CD4-positive, alpha-beta T cell treated with Interferon gamma for 1 hour (primary cell): ENCODE results near the gene GPBAR1.
A peak's percentile ranks its signal among the peaks of the same experiment; 100 is the strongest.

Experiments
- DNase-seq: peaks from one replicate; pipeline ENCODE4 v3.0.0-alpha.2; 2020

GPBAR1 gene

DNA sequence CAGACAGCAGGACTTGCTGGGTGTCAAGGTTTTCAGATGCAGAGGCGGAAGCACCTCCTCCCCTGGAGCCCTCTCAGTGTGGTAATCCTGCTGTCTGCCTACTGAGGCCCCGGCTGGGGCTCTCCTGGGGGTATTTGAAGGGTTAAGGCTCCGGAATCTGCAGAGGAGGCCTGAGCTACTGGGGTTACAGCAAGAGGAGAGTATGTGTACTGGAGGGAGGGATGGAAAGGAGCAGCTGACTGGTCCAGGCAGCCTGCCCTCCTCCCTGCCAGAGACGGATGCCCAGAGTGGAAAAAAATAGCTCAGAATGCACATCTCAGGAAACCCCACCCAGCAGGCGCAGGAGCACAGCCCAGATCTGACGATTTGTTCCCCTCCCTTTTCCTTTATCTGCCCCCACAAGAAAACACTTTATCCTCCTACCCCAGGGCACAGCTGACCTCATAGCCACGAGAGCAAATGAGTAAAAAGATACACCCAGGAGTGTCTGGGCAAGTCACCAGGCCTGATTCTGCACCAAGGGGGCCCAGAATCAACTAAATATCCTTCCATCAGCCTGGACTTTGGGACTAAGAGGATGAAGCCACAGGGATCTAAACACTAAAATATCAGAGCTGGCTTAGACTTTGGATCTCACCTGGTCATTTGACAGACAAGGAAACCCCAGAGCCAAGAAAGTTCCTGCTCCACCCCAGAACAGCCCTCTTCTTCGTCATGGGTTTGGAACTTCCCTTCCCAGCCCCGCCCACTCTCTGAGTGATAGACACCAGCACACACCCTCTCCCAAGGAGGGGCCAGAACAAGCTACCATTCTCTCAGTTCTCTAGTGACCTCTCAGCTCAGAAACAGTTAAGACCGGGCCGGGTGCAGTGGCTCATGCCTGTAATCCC lies 26.0 kb downstream of the GPBAR1 start:
- peak; percentile 91 for DNase-seq

DNA sequence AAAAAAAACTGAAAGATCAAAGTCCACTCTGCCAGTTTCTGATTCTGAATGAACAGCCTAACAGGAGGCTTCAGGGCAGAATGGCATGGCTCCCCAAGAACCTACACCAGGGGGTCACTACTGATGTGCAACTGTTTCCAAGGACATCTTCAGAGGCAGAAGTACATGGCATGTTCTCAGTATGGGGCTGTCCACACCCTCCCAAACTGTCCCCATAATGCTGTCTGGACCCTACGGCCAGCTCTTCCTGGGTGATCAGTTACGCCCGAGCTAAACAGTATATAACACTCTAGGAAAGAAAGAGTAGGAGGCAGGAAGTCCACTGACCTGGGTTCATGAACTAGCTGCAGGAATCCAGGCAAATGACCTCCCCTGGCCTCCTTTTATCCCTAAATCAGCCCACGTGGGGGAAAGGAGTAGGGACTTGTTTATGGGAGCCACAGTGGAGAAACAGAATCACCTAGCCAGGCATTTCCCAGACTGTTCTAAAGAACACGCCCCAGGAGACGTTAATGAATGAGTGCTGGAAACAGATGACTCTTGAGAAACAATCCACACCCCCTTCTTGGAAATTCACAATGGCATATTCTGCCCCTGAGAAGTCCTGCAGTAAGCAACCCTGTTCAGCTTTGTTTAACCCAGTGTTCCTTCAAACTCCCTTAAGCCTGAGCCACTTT lies 29.0 kb downstream of the GPBAR1 start:
- DNase-seq, result no peak

DNA sequence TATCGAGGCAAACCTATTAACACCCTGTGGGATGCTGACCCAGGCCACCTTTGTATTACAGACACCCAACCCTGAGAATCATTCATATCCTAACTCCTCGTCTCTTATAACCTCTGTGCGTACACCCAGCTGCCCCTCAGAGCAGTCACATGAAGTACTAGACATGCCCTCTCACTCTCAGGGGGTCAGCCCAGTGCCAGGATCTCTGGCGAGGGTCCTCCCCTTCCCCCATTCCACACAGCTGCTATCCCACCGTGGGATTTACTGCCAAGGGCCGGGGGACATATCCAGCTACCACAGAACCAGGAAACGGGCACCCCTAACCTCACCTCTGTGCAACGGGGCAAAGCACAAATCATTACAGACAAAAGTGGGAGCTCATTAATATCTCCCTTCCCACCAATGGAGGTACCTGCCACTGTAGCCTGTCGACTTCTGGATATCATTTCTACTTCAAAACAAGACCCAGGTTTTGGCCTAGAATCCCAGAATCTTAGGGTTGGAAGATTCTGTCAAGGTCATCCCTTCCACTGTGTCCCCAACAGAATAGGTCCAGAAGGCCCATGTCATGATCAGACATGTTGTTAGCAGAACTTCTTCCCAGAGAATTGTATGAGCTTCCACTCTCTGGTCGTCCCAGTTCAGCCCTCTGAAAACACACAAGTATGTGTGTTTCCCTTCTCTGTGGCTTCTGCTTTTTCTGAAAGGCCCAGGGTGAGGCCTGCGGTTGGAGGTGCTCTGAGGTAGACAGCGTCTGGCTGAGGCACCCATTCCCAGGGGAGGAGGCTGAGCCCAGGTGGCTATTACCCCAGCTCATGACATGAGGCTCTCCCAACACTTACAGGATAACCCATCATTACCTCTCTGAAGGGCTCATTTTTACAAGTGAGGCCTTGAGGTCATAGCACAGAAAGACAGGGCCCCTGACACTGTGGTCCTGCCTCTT lies 29.8 kb downstream of the GPBAR1 start:
- DNase-seq, result peak; percentile 86

DNA sequence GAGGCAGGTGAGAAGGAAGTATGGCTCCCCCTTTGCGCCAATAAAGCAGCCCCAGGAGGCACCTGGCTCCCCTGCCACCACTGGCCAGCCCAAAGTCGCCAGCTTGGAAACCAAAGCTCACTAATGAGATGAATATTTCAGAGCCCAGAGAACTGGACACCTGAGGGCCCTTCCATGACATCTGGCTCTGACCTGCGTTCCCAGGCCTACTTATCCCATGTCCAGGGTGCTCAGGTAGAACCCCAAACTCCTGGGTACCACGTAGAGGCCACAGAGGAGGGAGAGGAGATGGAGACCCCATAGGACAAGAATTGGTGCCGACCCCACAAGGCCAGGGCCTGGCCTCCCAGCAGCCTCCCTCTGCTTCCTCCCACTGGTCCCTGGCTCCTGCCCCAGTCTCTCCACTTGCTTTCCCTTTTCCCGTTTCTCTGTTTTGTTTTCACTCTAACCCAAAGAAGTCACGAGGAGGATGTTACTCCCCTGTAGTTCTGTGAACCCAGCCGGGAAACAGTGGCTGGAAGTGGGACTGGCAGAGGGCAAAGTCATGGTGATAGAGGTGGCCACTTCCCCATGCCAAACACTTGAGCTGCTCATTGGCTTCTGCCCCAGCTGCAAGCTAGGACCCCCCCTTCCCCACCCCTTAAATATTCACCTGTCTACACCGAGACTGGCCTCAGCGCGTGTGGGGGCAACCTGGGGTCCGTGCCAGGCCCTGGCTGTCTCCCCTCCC lies 30.7 kb downstream of the GPBAR1 start:
- DNase-seq, result peak; percentile 34

DNA sequence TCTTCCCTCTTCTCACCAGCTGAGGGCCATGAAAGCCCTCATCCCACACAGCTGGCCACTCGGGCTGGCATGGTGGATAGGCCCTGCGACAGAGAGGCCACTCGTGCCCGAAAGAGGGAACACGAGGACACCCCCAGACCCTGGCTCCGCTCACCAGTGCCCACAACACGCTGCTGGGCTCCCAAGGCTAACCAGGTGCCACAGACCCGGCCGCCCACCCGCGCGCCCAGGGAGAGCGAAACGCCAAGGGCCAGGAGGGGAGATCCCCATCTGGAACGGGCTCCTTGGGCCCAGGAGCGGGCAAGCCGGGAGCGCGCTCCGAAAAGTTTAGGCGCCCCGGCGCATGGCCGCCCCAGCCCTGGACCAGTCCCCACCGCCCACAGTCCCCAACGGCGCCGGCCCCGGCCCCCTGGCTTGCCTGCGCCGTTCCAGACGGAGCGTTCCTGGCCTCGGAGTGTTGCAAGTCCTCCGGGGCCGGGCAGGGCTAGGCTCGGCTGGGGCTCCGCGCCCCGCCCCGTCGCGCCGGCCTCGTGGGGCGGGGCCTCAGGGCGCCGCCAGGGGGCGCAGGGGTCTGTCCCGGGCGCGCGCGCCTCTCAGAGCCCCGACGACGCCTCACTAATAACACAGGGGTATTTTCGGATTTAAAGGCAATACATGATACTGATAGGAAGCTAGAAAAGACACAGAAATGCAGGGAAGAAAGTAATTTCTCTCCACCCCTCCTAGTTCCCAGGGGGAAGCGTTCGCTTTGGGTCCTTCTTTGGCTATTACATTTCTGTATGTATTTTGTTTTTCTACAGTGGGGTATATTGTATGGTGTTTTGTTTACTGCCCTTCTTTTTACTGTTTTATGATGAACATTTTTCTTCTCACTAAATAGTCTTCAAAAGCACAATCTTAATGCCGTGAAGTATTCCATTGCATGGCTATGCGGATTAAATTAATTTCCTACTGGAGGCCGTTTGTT lies 31.5 kb downstream of the GPBAR1 start, which contains the start of gene TMBIM1:
Gene TMBIM1, minus strand, starts transcription at position 456 of the 967 bp plus-strand sequence. CDS start 10,362 bp downstream, outside the sequence.
- peak; percentile 82 for DNase-seq

DNA sequence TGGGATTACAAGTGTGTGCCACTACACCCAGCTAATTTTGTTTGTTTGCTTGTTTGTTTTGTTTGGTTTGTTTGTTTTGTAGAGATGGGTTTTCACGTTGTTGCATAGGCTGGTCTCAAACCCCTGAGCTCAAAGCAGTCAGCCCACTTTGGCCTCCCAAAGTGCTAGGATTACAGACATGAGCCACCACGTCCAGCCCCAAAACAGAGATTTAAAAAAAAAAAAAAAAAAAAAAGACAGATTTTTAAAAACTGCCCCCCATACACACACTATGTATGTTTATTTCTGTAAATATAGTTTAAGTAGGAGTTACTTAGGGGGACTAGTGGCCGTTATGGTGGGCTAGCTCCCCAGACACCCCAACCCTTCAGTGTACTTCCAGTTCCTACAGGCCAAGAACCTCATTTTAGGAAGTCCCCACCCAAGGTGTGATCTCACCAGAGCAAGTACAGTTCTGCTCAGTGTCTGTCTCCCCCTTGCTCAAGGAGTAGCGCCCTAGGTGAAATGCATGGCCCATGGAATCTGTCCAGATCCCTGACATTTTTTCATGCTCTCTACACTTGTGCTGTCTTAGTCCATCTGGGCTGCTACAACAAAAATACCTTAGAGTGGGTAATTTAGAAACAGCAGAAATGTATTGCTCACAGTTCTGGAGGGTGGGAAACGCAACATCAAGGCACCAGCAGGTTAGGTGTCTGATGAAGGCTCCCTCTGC lies 33.1 kb downstream of the GPBAR1 start:
- no peak for DNase-seq

DNA sequence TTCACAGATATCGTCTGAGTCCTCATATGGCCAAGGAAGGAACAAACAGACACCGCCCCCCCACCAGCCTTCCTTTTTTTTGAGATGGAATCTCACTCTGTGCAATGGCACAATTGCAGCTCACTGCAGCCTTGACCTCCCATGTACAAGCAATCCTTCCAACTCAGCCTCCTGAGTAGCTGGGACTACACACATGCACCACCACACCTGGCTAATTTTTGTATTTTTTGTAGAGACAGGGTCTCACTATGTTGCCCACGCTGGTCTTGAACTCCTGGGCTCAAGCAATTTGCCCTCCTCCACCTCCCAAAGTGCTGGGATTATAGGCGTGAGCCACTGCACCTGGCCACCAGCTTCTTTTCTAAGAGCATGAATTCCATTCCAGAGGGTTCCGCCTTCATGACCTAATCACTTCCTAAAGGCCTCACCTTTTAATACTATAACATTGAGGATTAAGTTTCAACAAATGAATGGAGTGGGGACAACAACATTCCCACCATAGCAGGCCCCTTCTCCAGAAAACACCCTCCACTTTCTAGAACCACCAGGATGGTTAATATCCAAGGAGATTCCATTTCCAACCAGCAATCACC lies 33.7 kb downstream of the GPBAR1 start:
- DNase-seq, result no peak

DNA sequence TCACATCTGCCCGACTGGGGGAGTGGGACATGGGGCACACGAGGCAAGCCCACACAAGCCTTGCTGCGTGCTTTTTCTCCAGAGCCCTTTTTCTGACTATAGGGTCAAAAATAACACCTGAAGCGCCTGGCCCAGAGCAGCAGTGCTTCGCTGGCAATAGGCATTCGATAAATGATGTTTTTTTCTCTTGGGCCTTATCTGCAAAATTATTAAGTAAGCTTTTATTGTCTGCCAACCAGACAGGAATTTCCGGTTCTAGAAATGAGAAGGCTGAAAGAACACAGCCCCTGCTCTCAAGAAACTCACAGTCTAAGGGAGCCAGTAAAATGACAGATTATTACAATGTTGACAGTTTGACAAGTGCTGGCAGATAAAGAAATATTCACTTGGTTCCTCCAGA lies 34.2 kb downstream of the GPBAR1 start:
- DNase-seq, result no peak

DNA sequence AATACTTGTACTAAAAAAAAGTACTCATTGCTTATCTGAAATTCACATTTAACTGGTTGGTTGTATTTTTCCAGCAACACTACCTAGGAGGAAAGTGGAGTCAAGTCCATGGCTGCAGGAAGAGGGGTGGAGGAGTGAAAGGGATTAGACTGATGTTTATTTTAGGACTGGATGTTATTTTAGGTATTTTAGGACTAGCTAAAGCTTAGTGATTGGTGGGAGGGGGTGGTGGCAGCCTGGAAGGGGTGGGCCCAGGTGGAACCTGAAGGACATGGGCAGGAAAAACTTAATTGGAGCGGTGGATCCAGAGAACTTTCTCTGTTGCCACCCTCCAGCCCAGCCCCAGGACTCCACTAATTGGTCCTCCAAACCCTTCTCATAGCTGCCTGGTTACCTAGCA lies 35.4 kb downstream of the GPBAR1 start:
- DNase-seq, result no peak

DNA sequence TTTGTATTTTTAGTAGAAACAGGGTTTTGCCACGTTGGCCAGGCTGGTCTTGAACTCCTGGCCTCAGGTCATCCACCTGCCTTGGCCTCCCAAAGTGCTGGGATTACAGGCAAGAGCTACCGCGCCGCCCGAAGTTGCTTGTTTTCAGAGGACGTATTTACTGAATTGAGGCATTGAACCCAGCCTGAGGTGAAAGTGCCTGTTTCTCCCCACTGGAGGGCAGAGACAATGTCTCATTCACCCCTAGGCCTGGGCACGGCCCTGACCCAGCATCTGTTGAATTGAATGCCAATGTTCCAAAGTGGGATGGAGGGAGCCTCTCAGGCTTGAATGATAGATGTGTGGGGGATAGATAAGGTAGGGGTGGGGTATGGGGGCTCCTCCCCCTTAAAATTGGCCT lies 36.0 kb downstream of the GPBAR1 start:
- no peak for DNase-seq

DNA sequence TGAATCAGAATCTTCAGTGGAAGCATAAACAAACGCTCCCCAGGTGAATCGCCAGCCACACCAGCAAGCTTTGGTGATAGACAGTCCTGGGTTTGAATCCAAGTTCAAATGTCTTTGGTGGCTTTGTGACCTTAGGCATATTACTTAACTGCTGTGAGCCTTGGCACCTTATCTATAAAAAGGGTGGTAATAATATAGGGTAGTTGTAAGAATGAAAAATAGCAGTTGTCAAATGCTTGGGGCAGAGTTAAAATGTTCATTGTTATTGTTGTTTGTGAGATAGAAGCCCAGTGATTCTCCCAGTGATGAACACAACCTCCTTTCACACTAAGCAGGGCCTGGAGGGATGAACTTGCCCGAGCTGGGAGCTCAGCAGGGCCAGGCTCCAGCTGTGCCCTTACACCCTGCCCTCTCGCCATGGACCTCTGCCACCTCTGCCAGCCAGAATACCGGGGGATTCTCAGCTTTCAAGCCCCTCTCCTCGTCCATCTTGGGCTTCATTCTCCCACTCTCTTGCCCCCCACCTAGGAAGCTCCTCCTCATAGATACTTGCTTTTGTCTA lies 37.6 kb downstream of the GPBAR1 start:
- DNase-seq, result no peak

DNA sequence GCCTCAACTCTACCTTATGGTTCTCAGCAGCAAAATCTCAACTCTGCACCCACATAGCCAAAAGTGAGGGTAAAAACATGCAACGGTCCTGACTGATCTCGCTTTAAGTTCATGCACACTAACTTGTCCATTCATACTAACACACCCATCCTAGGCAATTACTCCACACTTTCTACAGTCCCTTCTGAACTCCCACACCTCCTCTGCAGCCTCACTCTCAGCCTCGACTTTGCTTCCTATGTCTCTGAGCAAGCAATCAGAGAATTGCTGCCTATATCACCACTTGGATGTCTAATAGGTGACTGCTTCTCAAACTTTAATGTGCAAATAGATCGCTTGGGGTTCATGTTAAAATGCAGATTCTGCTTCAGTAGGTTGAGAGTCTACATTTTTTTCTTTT lies 39.3 kb downstream of the GPBAR1 start:
- DNase-seq, result no peak

DNA sequence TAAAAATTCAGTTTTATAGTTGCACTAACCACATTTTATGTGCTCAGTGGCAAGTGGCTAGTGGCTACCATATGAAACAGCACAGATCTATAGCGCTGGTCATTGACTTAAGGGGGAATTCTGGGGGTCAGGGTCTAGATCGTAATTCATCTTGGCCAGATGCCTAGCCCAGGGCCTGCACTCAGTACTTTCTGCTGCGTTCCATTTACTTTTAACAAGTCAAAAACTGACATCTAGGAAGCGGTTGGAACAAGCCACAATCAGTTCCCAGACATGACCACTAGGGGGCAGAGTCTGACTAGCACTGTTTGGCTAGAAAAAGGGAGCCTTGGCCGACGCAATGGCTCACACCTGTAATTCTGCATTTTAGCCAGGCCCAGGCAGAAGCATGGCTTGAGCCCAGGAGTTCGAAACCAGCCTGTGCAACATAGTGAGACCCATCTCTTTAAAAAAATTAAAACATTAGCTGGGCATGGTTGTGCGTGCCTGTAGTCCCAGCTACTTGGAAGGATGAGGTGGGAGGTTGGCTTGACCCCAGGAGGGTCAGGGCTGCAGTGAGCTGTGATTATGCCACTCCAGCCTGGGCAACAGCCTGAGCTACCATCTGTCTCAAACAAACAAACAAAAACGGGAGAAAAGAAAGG lies 40.5 kb downstream of the GPBAR1 start:
- peak; percentile 83 for DNase-seq

DNA sequence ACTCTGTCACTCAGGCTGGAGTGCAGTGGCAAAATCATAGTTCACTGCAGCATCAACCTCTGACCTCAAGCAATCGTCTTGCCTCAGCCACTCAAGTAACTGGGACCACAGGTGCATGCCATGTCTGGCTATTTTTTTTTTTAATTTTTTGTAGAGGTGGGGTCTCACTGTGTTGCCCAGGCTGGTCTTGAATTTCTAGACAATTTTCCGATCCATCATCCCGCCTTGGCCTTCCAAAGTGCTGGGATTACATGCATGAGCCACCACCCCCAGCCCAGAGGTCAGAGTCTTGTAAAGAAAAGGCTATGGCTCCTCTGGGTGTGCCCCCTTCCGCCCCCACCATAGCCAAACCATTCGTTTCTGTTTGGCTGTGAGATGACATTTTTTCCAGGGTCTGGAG lies 44.6 kb downstream of the GPBAR1 start:
- DNase-seq, result no peak

DNA sequence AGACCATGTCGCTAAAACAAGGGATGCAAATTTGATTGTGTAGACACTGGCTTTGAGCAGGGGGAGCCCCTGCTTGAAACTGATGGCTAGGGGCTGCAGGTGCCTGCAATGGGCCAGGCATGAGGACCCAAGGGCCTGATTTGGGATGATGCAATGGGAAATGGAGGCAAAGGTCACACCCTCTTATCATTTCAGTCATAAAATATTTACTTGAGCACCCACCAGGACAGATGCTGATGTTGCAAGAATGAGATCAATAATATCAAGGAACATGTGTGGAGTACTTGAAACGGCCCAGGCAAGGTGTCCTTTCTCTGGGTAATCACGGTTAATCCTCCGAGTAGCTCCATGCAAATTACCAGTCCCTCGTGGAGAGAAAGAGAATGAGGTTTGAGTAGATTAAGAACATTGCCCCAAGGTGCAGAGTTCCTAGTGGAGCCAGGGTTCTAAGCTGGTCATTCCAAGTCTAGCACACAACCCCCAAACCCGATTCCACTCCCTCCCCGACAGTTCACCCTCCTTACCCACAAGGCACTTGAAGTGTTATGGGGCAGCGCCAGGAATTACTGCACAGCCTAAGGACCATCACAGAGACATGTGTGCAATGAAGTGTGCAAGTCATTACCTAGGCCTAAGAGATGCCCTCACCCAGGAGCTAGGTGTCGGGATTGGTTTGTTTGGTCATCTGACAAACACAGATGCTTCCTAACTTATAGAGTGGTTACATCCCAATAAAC lies 45.5 kb downstream of the GPBAR1 start:
- DNase-seq, result no peak

DNA sequence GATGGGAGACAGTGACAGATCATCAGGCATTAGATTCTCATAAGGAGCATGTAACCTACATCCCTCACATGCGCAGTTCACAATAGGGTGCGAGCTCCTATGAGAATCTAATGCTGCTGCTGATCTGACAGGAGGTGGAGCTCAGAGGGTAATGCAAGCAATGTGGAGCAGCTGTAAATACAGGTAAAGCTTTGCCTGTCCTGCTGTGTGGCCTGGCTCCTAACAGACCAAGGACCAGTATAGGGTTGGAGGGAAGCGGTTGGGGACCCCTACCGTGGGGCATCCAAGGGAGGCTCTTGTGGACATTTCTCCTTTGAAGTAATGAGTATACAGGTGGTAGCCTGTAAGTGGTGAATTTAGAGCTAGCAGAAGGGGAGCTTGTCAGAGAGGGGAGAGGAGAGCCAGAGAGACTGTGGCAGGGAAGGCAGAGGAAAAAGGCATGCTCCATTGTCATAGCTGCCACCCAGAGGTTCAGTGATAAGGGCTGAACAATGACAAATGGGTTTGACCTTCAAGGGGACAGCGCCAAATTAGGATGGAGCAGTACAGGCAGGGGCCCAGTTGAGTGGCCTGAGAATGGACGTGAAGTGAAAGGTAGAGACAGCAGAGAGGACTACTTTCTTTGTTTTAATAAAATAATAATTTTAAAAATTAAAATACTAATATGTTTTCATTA lies 46.7 kb downstream of the GPBAR1 start:
- DNase-seq, result no peak

DNA sequence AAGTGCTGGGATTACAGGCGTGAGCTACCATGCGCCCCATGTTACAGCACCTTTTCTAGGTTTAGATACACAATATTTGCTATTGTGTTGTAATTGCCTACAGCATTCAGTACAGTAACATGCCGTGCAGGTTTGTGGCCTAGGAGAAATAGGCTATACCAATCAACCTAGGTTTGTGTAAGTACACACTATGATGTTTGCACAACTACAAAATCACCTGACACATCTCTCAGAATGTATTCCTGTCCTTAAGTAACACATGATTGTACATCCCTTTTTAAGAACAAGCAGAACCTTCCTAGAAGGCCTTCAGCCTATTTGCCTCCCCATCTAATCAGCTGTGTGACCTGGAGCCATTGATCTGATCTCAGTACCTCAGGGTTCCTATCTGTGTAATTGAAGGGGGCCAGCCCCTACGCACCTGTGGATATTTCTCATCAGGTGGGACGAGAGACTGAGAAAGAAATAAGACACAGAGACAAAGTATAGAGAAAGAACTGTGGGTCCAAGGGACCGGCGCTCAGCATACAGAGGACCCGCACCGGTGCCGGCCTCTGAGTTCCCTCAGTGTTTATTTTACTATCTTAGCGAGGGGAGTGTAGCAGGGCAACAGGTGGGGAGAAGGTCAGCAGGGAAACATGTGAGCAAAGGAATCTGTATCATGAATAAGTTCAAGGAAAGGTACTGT lies 50.2 kb downstream of the GPBAR1 start:
- no peak for DNase-seq
